ENCODE data around the gene SEPTIN5.

The SEPTIN5 gene

DNA sequence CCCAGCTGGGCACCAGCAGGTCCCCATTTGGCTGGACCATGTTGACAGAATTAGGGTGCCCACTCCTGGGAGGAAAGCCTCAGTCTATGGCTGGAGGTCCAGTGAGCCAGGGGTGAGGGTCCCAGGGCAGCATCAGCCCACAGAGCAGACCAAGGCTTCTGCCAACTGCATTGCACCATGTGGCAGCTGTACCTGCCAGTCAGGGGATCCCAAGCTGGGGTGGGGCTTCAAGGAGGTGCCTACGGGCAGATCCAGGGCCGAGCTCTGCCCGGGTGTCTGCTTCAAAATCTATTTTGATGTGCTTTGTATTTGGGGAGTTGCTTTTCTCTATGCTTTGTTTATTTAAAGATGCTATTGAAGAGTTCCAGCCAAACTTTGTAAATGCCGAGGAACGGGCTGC lies 19.5 kb downstream of the SEPTIN5 start:
- no peak for FAIRE-seq
- DNase-seq (ENCODE audit: insufficient read length, low spot score) = no peak
- TF ChIP-seq, protein P1, sequence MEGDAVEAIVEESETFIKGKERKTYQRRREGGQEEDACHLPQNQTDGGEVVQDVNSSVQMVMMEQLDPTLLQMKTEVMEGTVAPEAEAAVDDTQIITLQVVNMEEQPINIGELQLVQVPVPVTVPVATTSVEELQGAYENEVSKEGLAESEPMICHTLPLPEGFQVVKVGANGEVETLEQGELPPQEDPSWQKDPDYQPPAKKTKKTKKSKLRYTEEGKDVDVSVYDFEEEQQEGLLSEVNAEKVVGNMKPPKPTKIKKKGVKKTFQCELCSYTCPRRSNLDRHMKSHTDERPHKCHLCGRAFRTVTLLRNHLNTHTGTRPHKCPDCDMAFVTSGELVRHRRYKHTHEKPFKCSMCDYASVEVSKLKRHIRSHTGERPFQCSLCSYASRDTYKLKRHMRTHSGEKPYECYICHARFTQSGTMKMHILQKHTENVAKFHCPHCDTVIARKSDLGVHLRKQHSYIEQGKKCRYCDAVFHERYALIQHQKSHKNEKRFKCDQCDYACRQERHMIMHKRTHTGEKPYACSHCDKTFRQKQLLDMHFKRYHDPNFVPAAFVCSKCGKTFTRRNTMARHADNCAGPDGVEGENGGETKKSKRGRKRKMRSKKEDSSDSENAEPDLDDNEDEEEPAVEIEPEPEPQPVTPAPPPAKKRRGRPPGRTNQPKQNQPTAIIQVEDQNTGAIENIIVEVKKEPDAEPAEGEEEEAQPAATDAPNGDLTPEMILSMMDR (IDR thresholded peaks at IDR 0.05; ENCODE audit: insufficient read depth, missing control alignments) = no peak

DNA sequence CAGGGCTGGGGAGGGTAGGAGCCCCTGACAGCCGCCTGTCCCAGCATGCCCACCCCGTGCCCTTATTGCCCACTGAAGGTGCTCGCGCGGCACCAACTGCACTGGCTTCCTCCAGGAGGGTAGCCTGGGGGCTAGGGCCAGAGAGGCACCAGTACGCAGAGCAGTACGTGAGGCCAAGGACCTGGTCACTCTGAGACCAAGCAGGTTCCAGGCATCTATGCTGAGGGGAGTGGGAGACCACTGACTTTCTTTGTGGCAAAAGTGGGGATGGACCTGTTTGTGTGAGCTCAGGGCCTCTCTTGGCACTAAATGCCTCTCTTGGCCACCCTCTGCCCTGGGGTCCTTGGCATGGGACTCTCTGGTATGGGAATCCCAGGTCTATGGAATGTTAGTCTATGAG lies 19.9 kb downstream of the SEPTIN5 start:
- TF ChIP-seq, protein P1 (IDR thresholded peaks at IDR 0.05; ENCODE audit: insufficient read depth, missing control alignments) = no peak
- DNase-seq (ENCODE audit: insufficient read length, low spot score) = no peak
- no peak for FAIRE-seq

DNA sequence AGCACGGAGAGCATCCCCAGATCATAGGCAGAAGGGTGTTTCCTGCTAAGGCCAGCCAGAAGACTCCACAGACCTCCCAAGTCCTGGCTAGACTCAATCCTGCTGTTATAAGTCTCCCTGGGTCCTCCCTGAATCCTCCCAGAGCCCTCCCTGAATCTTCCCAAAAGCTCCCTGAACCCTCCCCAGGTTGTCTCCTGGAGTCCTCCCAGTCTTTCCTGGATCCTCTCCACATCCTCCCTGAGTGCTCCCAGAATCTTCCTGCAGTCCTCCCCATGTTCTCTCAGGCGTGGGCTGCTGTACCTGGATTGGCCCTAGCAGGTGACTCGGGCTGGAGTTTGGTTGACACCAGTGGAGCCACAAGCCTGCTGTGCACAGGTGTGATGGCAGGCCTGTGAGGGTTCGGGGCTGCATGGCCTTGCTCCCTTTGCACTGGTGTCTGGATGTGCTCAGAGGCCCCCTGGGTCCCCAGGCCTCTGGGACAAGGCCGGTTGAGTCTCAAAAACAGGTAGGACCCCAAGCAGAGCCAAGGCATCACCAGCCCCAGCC lies 20.6 kb downstream of the SEPTIN5 start:
- no peak for FAIRE-seq
- TF ChIP-seq, protein P1 (IDR thresholded peaks at IDR 0.05; ENCODE audit: insufficient read depth, missing control alignments) = no peak
- no peak for DNase-seq (ENCODE audit: insufficient read length, low spot score)

DNA sequence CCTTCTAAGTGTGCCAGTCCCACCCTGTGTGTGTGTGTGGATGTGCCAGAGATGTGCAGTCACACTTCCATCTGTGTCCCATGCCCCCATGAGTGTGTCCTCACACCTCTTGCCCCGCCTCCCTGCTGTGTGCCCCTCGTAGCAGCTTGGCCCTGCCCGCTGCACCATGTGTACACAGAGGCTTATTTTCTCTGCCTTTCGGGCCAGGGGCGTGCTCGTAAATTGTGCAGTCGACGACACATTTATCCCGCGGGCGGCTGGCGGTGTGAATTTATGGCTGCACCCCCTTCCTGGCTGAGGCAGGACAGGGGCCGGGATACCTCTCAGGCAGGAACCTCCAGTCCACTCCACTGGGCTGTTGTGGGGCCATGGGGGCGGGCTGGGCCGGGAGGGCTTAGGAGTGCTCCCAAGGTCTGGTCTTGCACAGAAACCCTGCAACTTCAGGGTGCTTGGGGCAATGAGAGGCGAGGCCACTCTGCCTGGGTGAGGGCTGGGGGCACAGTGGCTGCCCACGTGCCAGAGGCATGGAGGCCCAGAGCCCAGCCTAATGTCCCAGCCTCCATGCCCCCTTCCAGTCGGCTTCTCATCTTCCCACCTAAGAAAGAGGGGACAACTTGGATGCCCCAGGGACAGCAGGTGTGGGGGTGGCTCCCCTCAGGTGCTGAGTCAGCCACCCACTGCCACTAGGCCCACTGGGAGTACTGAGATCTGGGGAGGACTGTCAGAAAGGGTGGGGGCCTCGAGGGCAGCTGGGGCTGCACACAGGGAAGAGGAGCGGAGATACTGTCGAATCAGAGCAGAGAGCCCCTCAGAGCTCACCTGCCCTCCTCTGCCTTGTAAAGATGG lies 21.6 kb downstream of the SEPTIN5 start:
- no peak for DNase-seq (ENCODE audit: insufficient read length, low spot score)
- TF ChIP-seq, protein P1 (IDR thresholded peaks at IDR 0.05; ENCODE audit: insufficient read depth, missing control alignments) = no peak
- FAIRE-seq = no peak

DNA sequence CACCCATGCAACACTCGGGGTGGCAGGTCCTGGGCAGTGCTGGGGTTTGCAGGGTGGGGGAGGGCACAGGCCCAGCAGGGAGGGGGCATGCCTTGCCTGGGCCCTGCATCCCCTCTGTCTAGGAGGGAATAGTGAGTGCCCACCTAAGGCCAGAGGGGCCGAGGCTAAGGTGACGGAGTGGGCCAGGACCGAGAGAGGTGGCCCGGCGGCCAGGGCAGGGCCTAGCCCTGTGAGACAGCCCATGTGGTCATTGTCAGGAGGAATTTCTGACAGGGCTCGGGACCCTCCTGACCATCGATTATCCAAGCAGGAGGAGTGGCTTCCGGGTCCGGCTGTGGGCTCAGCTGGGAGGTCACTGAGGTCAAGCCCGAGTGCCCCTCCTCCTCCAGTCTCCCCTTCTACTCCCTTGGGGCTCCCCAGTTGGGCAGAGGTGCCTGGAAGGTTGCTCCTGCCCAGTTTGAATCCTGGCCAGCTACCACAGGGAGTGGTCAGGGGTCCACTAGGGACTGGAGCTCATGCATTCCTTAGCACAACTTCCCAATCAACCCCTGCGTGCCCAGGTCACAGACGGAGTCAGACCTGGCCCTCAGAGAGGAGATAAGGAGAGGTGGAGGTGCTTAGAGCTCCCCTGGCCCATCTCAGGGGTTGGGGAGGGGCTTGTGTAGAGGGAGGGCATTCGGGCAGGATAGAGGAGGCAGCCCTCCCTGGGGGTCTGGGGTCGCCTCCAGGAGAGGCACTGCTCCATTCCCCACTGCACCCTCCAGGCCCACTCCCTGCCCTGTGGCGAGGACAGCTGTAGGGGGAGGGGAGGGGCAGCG lies 23.8 kb downstream of the SEPTIN5 start:
- TF ChIP-seq, protein P1 (IDR thresholded peaks at IDR 0.05; ENCODE audit: insufficient read depth, missing control alignments) = no peak
- FAIRE-seq (no peak), DNase-seq (ENCODE audit: insufficient read length, low spot score) (no peak)

DNA sequence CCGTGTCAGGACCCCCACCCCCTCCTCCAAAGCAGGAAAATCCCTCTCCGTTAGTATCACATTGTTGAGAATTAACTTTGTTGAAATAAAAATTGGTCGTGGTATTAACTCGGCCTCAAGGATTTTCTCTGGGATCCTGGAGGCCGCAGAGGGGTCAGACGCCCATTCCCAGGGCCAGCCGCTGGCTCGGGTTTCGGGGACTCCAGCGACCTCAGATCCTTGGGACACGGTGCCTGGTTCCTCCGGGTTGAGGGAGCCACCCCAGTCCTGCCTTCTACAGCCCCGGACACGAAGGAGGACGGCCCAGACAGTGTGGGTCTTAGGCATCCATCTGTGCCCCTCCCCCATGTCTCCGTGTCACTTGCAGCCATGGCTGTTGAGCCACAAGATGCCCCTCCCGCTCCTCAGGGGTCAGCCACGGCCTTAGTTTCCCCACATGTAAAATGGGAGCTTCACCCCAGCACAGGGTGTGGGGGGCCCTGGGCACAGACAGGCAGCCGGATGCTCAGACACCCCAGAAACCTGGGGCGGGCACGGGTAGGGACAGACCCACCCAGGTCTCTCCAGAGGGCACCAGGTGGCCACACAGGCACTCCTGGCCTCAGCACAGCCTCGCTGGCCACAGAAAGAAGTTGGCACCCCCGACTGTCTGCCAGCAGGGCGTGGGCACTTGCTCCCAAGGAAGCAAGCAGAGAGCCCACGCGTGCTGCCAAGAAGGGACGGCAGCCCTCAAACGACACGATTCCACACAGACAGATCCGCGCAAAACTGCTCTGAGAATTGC lies 24.6 kb downstream of the SEPTIN5 start:
- DNase-seq (ENCODE audit: insufficient read length, low spot score) (no peak), FAIRE-seq (no peak)
- TF ChIP-seq, protein P1 (IDR thresholded peaks at IDR 0.05; ENCODE audit: insufficient read depth, missing control alignments) = no peak

Data from D721Med (cell line).